Muscle of leg (tissue), 16 donors: ENCODE results near the gene YY1AP1. TPM values are rescaled to one million over a fixed set of nuclear protein-coding genes. Genes with fewer than 3 reads are reported as not detected.
A peak's percentile ranks its signal among the peaks of the same experiment; 100 is the strongest.
"Not testable (repeated sequence)": the region's sequence is repeated elsewhere in the genome, so short reads cannot be mapped to it uniquely, and the experiment has no call there.

Experiments used
- DNase-seq: peaks from one replicate; pipeline ENCODE4 v3.0.0; 2013
- H3K27ac ChIP-seq: one replicate; pipeline ENCODE4 v1.5.1; 2013; ENCODE audit warnings: mild to moderate bottlenecking, low read length, control low read depth
- H3K27me3 ChIP-seq: one replicate; pipeline ENCODE4 v1.6.1; 2013; ENCODE audit warnings: low read length; ENCODE audit not compliant: control insufficient read depth, insufficient read depth
- H3K36me3 ChIP-seq: one replicate; pipeline ENCODE4 v1.6.1; 2013; ENCODE audit warnings: low read length; ENCODE audit not compliant: control insufficient read depth, insufficient read depth
- H3K4me1 ChIP-seq: one replicate; pipeline ENCODE4 v1.6.1; 2013; ENCODE audit warnings: low read length; ENCODE audit not compliant: control insufficient read depth, insufficient read depth
- H3K4me3 ChIP-seq: one replicate; pipeline ENCODE4 v1.5.1; 2013; ENCODE audit warnings: low read length, control low read depth
- H3K9me3 ChIP-seq: replicated peaks from 2 replicates; pipeline ENCODE4 v1.6.1; 2013; ENCODE audit warnings: low read depth, low read length; ENCODE audit not compliant: control insufficient read depth
- WGBS: methylation state at CpG from one replicate; pipeline ENCODE4 v1.1.5; 2013; ENCODE audit warnings: missing lambda C conversion rate; ENCODE audit not compliant: insufficient coverage; 5-methylcytosine and 5-hydroxymethylcytosine counted together
- long read RNA-seq, 11 donors: transcript quantifications; one replicate each; lab custom pipeline, GENCODE V29; 2026
- polyA plus RNA-seq, 8 donors: library from polyadenylated mRNA; unstranded; fragments of 120-200 nt; gene quantifications; one replicate each; pipeline versions ENCODE4 v1.2.1 to v1.2.3, GENCODE V29; 2013; ENCODE audit warnings: inconsistent platforms in 1 of 8, low replicate concordance in 1 of 8; ENCODE audit not compliant: insufficient read length in 8 of 8, insufficient read depth in 1 of 8
- total RNA-seq: library from RNA; stranded (reverse); fragments of 120-200 nt; gene quantifications from one replicate; pipeline ENCODE4 v1.2.4, GENCODE V29; 2013

Gene YY1AP1, protein sequence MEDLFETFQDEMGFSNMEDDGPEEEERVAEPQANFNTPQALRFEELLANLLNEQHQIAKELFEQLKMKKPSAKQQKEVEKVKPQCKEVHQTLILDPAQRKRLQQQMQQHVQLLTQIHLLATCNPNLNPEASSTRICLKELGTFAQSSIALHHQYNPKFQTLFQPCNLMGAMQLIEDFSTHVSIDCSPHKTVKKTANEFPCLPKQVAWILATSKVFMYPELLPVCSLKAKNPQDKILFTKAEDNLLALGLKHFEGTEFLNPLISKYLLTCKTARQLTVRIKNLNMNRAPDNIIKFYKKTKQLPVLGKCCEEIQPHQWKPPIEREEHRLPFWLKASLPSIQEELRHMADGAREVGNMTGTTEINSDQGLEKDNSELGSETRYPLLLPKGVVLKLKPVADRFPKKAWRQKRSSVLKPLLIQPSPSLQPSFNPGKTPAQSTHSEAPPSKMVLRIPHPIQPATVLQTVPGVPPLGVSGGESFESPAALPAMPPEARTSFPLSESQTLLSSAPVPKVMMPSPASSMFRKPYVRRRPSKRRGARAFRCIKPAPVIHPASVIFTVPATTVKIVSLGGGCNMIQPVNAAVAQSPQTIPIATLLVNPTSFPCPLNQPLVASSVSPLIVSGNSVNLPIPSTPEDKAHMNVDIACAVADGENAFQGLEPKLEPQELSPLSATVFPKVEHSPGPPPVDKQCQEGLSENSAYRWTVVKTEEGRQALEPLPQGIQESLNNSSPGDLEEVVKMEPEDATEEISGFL
- total RNA-seq (60.6 TPM), polyA plus RNA-seq (10 to 100 TPM; 44.1 to 56.8 (median 51.2) TPM)
- long read RNA-seq, donor 1, partial matches to known transcripts: 10 of 14 reads
- long read RNA-seq, donor 1, other reads (novel, unspliced or antisense): 0 of 14 reads
- long read RNA-seq, donor 2, partial matches to known transcripts: 0 of 1 reads
- long read RNA-seq, donor 2, other reads (novel, unspliced or antisense): 0 of 1 reads
- long read RNA-seq, donor 3, transcript YY1AP1-212 (11 exons, 2,654 nt): major isoform, 5 of 19 reads
- long read RNA-seq, donor 3, transcript YY1AP1-205 (11 exons, 2,663 nt): major isoform, 5 of 19 reads
- long read RNA-seq, donor 3, partial matches to known transcripts: 5 of 19 reads
- long read RNA-seq, donor 3, other reads (novel, unspliced or antisense): 0 of 19 reads
- long read RNA-seq, donor 4, partial matches to known transcripts: 0 of 3 reads
- long read RNA-seq, donor 4, other reads (novel, unspliced or antisense): 0 of 3 reads
- long read RNA-seq, donor 5, transcript YY1AP1-212 (11 exons, 2,654 nt): major isoform, 5 of 22 reads
- long read RNA-seq, donor 5, partial matches to known transcripts: 9 of 22 reads
- long read RNA-seq, donor 5, other reads (novel, unspliced or antisense): 0 of 22 reads
- long read RNA-seq, donor 6, transcript YY1AP1-212 (11 exons, 2,654 nt): major isoform, 6 of 11 reads
- long read RNA-seq, donor 6, partial matches to known transcripts: 0 of 11 reads
- long read RNA-seq, donor 6, other reads (novel, unspliced or antisense): 0 of 11 reads
- long read RNA-seq, donor 7, partial matches to known transcripts: 0 of 8 reads
- long read RNA-seq, donor 7, other reads (novel, unspliced or antisense): 0 of 8 reads
- long read RNA-seq, donor 8: 0 reads
- long read RNA-seq, donor 9, partial matches to known transcripts: 5 of 9 reads
- long read RNA-seq, donor 9, other reads (novel, unspliced or antisense): 0 of 9 reads
- long read RNA-seq, donor 10, transcript YY1AP1-212 (11 exons, 2,654 nt): major isoform, 6 of 152 reads
- long read RNA-seq, donor 10, partial matches to known transcripts: 105 of 152 reads
- long read RNA-seq, donor 10, other reads (novel, unspliced or antisense): 37 of 152 reads
- long read RNA-seq, donor 11, partial matches to known transcripts: 5 of 14 reads
- long read RNA-seq, donor 11, other reads (novel, unspliced or antisense): 0 of 14 reads

DNA sequence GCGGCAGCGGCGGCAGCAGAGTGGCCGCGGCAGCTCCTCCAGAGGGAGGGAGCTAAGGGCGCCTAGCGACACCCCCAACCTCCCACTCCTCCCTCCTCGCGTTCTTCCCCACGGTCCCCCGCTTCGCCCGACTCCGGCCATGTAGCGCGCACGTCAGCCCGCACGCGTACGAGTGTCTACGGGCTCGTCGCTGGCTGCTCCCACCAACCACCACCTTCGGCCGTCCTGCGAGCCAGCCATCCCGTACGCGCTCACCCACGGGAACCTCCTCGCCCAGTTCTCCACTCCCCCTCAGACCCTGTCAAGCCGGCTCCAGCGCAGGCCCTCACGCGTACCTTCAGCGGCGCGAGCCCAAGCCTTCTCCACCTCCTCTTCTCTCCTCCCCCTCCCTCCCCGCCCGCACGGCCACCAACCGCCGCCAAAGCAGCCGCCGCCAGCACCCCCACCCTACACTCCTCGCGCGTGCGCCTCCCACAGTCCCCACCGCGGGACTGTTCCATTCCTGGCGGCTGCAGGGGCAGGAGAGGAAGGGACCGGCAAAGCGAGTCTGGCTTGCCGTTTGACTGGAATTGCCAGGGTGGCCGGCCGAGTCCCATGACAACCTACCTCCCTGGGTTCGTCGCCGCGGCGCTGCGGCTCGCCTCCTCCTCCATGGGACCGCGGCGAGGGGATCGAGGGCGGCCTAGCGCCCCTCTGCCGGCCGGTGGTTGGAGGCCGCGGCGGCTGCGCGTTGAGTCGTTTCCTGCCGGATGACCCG is at the start of gene YY1AP1:
TSS of gene YY1AP1 (minus strand) at position 451 of the 757 bp plus-strand sequence. CDS start 8,338 bp downstream, outside the sequence.
- Histone ChIP-seq H3K4me3 (peak within 1 kb of the TSS; percentile 97), H3K36me3 (peaks cover 10% of the 10 kb centered on the region), H3K27ac (peak within 1 kb of the TSS; percentile 99), H3K27me3 (no peaks in the 10 kb centered on the region), H3K4me1 (peaks cover 12% of the 10 kb centered on the region), H3K9me3 (no peaks in the 10 kb centered on the region)
- under 1% methylated on average over 77 of the region's 81 CpGs for WGBS
- peak; percentile 98 for DNase-seq

DNA sequence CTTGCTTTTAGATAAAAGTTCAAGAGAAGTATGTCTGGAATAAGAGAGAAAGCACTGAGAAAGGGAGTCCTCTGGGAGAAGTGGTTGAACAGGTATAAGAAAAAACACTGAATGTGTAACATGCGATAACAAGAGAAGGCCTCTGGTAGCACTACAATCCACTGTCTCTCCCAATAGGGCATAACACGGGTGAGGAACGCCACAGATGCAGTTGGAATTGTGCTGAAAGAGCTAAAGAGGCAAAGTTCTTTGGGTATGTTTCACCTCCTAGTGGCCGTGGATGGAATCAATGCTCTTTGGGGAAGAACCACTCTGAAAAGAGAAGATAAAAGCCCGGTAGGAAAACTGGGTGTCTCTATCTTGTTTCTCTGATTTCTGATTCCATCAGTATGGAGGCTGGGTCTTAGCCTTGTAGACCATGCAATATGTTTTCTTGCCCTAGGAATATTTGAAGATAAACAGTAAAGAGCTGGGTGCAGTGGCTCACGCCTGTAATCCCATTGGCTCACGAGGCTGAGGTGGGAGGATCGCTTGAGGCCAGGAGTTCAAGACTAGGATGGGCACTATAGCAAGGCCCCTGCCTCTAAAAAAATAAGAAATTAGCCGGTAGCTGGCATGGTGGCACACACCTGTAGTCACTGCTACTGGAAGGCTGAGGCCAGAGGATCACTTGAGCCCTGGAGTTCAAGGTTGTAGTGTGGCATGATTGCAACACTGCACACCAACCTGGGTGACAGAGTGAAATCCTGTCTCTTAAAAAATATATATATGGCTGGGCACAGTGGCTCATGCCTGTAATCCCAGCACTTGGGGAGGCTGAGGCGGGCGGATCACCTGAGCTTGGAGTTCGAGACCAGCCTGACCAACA is 40.7 kb upstream of the YY1AP1 start:
- H3K36me3 ChIP-seq: peaks cover 35% of the 10 kb centered on the region
- DNase-seq: peak; percentile 60
- WGBS: 82% methylated on average over 6 of the region's 12 CpGs

DNA sequence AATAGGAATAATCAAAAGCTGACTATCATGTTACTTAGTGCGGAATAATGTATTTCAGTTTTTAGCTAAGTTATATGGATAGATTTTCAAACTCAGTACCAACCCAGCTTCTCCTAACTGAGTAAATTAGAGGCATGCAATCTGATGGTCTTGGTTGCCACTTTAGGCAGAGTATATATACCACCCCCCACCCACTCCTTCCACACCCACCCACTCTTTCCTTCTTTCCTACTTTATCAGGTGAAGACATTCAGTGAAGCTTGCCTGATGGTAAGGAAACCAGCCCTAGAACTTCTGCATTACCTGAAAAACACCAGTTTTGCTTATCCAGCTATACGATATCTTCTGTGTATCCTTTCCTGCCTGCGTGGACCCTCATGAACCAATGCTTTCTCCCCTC is 36.6 kb upstream of the YY1AP1 start:
- H3K9me3 ChIP-seq: no peaks in the 10 kb centered on the region
- peaks cover 24% of the 10 kb centered on the region for H3K36me3 ChIP-seq
- 83% methylated on average over 2 of the region's 3 CpGs for WGBS

More for the DNA sequence above, 40.7 kb upstream of the YY1AP1 start:
- no peaks in the 10 kb centered on the region for H3K4me1 ChIP-seq
- no peaks in the 10 kb centered on the region for H3K27me3 ChIP-seq
- H3K9me3 ChIP-seq: no peaks in the 10 kb centered on the region
- no peak overlapping the region for H3K4me3 ChIP-seq
- no peak overlapping the region for H3K27ac ChIP-seq

DNA sequence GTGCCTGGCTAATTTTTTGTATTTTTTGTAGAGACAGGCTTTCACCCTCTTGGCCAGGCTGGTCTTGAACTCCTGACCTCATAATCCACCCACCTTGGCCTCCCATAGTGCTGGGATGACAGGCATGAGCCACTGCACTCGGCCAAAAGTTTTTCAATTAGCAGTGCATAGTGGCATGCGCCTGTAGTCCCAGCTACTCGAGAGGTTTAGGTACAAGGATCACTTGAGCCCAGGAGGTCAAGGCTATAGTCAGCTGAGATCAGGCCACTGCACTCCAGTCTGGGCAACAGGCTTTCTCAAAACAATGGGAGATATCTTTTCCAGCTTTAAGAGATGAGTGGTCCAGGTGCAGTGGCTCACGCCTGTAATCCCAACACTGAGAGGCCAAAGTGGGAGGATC is 31.1 kb upstream of the YY1AP1 start:
- WGBS: 90% methylated on average over 3 of the region's 4 CpGs
- no peak for DNase-seq
- H3K27me3 ChIP-seq: no peaks in the 10 kb centered on the region
- no peaks in the 10 kb centered on the region for H3K4me1 ChIP-seq
- peaks cover 21% of the 10 kb centered on the region for H3K36me3 ChIP-seq
- H3K4me3 ChIP-seq: no peak overlapping the region
- no peaks in the 10 kb centered on the region for H3K9me3 ChIP-seq
- H3K27ac ChIP-seq: no peak overlapping the region

More for the DNA sequence above, 36.6 kb upstream of the YY1AP1 start:
- H3K4me1 ChIP-seq: no peaks in the 10 kb centered on the region
- no peak overlapping the region for H3K4me3 ChIP-seq
- H3K27ac ChIP-seq: no peak overlapping the region
- DNase-seq: no peak
- H3K27me3 ChIP-seq: no peaks in the 10 kb centered on the region

DNA sequence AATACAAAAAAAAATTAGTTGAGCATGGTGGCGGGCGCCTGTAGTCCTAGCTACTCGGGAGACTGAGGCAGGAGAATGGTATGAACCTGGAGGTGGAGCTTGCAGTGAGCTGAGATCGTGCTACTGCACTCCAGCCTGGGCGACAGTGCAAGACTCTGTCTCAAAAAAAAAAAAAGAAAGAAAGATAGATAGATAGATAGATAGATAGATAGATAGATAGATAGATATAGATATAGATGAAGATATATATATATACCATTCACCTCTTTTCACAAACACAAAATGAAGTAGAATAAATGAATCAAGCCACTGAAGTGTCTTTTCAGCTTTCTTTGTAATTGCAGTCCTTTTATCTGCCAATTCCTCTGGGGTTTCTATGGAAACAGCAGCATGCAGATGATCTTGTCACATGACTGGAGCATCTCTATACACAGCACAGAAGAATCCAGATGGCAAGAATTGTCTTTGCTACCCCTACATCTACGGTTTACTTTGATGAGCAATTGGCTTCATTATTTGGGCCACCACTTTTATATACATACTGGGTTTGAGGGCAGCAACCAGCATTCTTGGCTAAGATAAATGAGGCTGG is 30.0 kb upstream of the YY1AP1 start:
- not testable (repeated sequence) for H3K9me3 ChIP-seq, H3K27me3 ChIP-seq, H3K4me1 ChIP-seq, H3K27ac ChIP-seq, H3K4me3 ChIP-seq, DNase-seq
- H3K36me3 ChIP-seq: peaks cover 21% of the 10 kb centered on the region
- 80% methylated on average over 1 of the region's 6 CpGs for WGBS

DNA sequence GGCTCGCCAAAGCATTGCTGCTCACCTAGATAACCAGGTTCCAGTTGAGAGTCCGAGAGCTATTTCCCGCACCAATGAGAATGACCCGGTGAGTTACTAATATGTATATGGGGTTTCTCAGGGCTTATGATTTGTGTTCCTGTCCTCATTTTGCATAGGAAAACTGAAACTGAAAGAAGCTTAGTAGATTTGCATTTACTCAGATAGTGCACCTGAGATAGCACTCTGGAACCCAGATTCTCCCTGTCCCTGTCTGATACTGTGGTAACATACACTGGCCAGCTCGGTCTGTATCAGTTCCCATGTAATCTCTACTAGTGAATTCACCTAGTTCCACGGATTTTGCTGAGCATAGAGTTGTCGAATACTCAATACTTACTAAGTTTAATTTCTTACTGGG is 28.5 kb upstream of the YY1AP1 start:
- Histone ChIP-seq H3K9me3 (no peaks in the 10 kb centered on the region), H3K27me3 (no peaks in the 10 kb centered on the region), H3K4me1 (no peaks in the 10 kb centered on the region), H3K36me3 (peaks cover 20% of the 10 kb centered on the region), H3K4me3 (no peak overlapping the region), H3K27ac (no peak overlapping the region)
- DNase-seq: no peak
- 100% methylated on average over 4 of the region's 7 CpGs for WGBS

DNA sequence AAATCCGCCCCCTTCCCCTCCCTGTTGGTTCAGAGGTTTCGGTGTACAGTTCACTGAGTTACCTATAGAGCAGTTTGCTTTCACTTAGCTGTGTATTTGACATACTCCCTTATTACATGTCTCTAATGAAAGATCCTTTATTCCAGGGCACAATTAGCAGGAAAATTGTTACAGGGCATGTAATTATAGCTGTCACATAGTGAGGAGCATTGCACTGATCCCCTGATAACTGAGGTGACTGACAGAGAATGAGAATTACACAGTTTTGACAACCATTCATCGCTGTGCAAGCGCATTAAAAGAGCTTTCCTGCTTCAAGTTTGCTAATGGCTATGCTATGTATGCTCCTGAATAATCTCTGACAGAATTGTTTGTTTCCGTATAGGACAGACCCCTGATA is 27.2 kb upstream of the YY1AP1 start:
- 100% methylated on average over 1 of the region's 5 CpGs for WGBS
- H3K9me3 ChIP-seq: no peaks in the 10 kb centered on the region
- DNase-seq: no peak
- peaks cover 18% of the 10 kb centered on the region for H3K36me3 ChIP-seq
- H3K27ac ChIP-seq: no peak overlapping the region
- no peaks in the 10 kb centered on the region for H3K4me1 ChIP-seq
- no peaks in the 10 kb centered on the region for H3K27me3 ChIP-seq
- no peak overlapping the region for H3K4me3 ChIP-seq

DNA sequence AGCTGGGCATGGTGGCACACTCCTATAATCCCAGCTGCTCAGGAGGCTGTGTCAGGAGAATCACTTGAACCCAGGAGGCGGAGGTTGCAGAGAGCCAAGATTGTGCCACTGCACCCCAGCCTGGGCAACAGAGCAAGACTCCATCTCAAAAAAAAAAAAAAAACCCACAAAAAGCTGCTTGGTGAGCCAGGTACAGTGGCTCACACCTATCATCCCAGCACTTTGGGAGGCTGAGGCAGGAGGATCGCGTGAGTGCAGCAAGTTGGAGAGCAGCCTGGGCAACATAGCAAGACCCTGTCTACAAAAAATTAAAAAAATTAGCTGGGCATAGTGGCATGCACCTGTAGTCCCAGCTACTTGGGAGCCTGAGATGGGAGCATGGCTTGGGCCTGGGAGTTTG is 26.5 kb upstream of the YY1AP1 start:
- peaks cover 16% of the 10 kb centered on the region for H3K36me3 ChIP-seq
- not testable (repeated sequence) for H3K9me3 ChIP-seq, H3K27ac ChIP-seq, H3K27me3 ChIP-seq, DNase-seq, H3K4me1 ChIP-seq, H3K4me3 ChIP-seq
- WGBS: no CpG with 5 or more reads among the region's 3 CpGs
